GM19452 (cell line): ENCODE measurements around the gene CRAMP1.
"Not testable (repeated sequence)": the region's sequence is repeated elsewhere in the genome, so short reads cannot be mapped to it uniquely, and the experiment has no call there.

Experiments
- ATAC-seq: cut with Tn5 transposase; IDR thresholded peaks from one replicate; pipeline ENCODE4 v1.9.1; 2021; ENCODE audit not compliant: unreplicated experiment

Gene CRAMP1

GRCh38 chr16:1708083-1708767 lies 96.1 kb downstream of the CRAMP1 start:
- ATAC-seq: no peak

- no peak for ATAC-seq
Measured at GRCh38 chr16:1708768-1709180, 96.6 kb downstream of the CRAMP1 start.

GRCh38 chr16:1709356-1709755 lies 97.2 kb downstream of the CRAMP1 start:
- no peak for ATAC-seq

GRCh38 chr16:1710811-1711507 lies 98.8 kb downstream of the CRAMP1 start:
- ATAC-seq: no peak

- ATAC-seq: no peak
Measured at GRCh38 chr16:1712791-1713261, 100.7 kb downstream of the CRAMP1 start.

- ATAC-seq: peak; percentile 13
Measured at GRCh38 chr16:1713331-1713730, 101.2 kb downstream of the CRAMP1 start.

GRCh38 chr16:1713933-1714332 lies 101.8 kb downstream of the CRAMP1 start:
- ATAC-seq: peak; percentile 60

- no peak for ATAC-seq
Measured at GRCh38 chr16:1715220-1715619, 103.1 kb downstream of the CRAMP1 start.

GRCh38 chr16:1718236-1718635 lies 106.1 kb downstream of the CRAMP1 start:
- not testable (repeated sequence) for ATAC-seq

GRCh38 chr16:1719559-1720229 lies 107.5 kb downstream of the CRAMP1 start:
- ATAC-seq: not testable (repeated sequence)

- no peak for ATAC-seq
Measured at GRCh38 chr16:1721372-1721771, 109.2 kb downstream of the CRAMP1 start.

GRCh38 chr16:1723450-1724147 lies 111.4 kb downstream of the CRAMP1 start:
- no peak for ATAC-seq

- ATAC-seq: no peak
Measured at GRCh38 chr16:1724491-1724890, 112.3 kb downstream of the CRAMP1 start.

- ATAC-seq: no peak
Measured at GRCh38 chr16:1726661-1727502, 114.7 kb downstream of the CRAMP1 start.
